ENCODE results near the gene PRKCE.

Gene PRKCE

GRCh38 chr2:45908316-45909170 lies 257.1 kb downstream of the PRKCE start:
- DNase-seq, result no peak
- Histone ChIP-seq H3K36me3 (replicated peaks) (no peaks in the 10 kb centered on the region), H3K27me3 (replicated peaks) (no peaks in the 10 kb centered on the region), H3K4me3 (ENCODE audit: low read depth, low read length) (no peak overlapping the region), H3K27ac (no peak overlapping the region)
- in situ Hi-C loops (cut with HindIII; ENCODE audit: low pct_ligation_motif_present, low sequenced_read_pairs), result no loop called here
- no peak for TF ChIP-seq CTCF (IDR thresholded peaks at IDR 0.05; ENCODE audit: low read depth, low read length, missing control alignments)

DNA sequence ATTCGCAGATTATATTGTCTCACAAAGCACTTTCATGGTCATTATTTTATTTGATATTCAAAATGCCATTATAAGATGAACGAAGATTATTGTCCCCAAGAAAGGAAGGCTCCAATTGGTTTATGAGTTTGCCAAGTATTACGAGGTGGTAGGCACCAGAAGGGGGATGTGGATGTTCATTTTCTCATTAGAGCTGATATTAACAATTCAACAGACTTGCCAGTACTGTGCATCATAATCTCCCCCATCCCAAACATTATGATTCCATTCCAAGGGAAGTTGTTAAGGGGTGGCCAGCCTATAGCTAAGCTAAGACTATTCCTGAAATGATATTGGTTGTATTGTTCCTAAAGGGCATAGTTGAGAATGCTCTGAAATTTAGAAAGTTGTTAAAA lies 257.7 kb downstream of the PRKCE start:
- H3K4me3 ChIP-seq (ENCODE audit: low read depth, low read length), result no peak overlapping the region
- no peak for TF ChIP-seq CTCF (IDR thresholded peaks at IDR 0.05; ENCODE audit: low read depth, low read length, missing control alignments)
- no peaks in the 10 kb centered on the region for H3K36me3 ChIP-seq (replicated peaks)
- no peak overlapping the region for H3K27ac ChIP-seq
- in situ Hi-C loops (cut with HindIII; ENCODE audit: low pct_ligation_motif_present, low sequenced_read_pairs), result no loop called here
- no peaks in the 10 kb centered on the region for H3K27me3 ChIP-seq (replicated peaks)
- DNase-seq, result no peak

DNA sequence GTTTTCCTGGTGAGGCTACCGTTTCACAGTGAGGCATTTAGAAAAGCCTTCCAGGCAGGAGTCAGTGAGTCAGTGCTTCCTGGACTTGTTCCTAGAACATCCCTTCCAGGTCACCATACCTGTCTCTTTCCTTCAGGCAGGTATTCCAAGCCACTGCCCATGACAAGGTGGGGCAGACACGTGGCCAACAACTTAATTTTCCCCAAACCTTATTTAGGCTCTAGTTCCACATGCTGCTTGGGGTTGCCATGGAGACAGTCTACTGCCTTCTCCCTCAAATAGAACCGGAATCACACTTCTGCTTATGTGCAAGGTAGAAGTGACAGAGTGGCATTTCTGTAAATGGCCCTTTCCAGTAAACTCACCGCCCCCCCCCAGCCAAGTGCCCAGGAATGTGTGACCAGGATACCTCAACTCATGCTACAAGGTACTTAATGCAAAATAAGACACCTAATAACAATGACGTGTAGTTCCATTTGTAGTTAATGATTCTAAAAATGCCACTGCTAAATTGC lies 258.3 kb downstream of the PRKCE start:
- in situ Hi-C loops (cut with HindIII; ENCODE audit: low pct_ligation_motif_present, low sequenced_read_pairs), result no loop called here
- no peak for TF ChIP-seq CTCF (IDR thresholded peaks at IDR 0.05; ENCODE audit: low read depth, low read length, missing control alignments)
- Histone ChIP-seq H3K27ac (no peak overlapping the region), H3K27me3 (replicated peaks) (no peaks in the 10 kb centered on the region), H3K36me3 (replicated peaks) (no peaks in the 10 kb centered on the region), H3K4me3 (ENCODE audit: low read depth, low read length) (no peak overlapping the region)
- DNase-seq, result no peak

DNA sequence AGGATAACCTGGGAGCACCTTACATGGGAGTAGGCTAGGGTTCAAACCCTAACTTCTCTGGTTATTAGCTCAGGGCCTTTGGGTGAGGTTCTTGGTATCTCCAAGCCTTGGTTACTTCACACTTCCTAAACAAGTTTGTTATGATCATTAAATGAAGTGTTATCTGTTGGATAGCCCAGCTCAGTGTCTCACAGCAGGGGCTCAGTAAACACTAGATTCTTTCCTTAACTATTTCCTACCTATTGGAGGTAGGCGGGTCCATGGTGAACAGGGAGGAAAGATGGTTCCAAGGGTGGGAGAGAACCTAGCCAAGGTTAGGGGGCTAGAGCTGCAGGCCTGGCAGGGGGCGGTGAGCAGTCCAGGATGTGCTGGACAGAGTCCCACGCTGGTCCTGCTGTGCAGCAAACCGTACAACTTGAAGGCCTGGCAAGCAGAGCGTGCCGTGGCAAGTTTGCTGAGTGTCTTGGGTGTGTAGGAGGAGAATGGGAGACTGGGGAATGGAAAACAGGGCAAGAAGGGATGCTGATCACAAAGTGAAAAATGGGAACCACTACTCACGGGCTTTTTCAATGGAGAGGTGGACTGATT lies 259.1 kb downstream of the PRKCE start:
- H3K27me3 ChIP-seq (replicated peaks), result no peaks in the 10 kb centered on the region
- no peak for DNase-seq
- TF ChIP-seq CTCF (IDR thresholded peaks at IDR 0.05; ENCODE audit: low read depth, low read length, missing control alignments), result no peak
- no peak overlapping the region for H3K27ac ChIP-seq
- in situ Hi-C loops (cut with HindIII; ENCODE audit: low pct_ligation_motif_present, low sequenced_read_pairs), result no loop called here
- H3K36me3 ChIP-seq (replicated peaks), result no peaks in the 10 kb centered on the region
- no peak overlapping the region for H3K4me3 ChIP-seq (ENCODE audit: low read depth, low read length)

DNA sequence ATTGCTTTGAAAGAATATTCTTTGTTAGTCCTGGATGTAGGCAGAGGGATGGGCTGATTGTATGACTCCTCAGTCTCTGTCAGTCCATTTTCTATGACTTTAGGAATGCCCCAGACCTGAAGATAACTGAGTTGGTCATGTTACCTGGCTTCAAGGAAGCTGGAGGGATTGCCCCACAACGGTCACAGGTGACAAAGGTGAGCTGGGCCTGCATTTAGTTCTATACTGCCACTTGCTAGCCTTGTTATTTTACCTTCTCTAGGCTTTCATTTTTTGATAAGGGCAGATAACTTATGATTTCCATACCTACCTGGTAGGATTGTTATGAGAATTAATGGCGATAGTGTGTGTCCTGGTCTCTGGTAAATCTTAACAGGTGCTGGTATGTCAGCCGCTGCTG lies 260.1 kb downstream of the PRKCE start:
- no peaks in the 10 kb centered on the region for H3K27me3 ChIP-seq (replicated peaks)
- in situ Hi-C loops (cut with HindIII; ENCODE audit: low pct_ligation_motif_present, low sequenced_read_pairs), result no loop called here
- no peak overlapping the region for H3K27ac ChIP-seq
- H3K36me3 ChIP-seq (replicated peaks), result no peaks in the 10 kb centered on the region
- H3K4me3 ChIP-seq (ENCODE audit: low read depth, low read length), result no peak overlapping the region
- TF ChIP-seq CTCF (IDR thresholded peaks at IDR 0.05; ENCODE audit: low read depth, low read length, missing control alignments), result no peak
- DNase-seq, result no peak
